Panc1 (cell line): Measurements from ENCODE around the gene CHRM4.

Experiments
- CTCF ChIP-seq: fragments of 450-650 bp; IDR thresholded peaks from 2 replicates; pipeline ENCODE4 v1.5.1; 2017; ENCODE audit warnings: mild to moderate bottlenecking
- POLR2AphosphoS5 ChIP-seq: IDR thresholded peaks from 2 replicates; pipeline ENCODE4 v1.6.1; 2012; ENCODE audit warnings: mild to moderate bottlenecking, low read depth, low read length, moderate library complexity
- SIN3A ChIP-seq: IDR thresholded peaks from 2 replicates; pipeline ENCODE4 v1.6.1; 2012; ENCODE audit warnings: low read depth, mild to moderate bottlenecking, low read length, moderate library complexity, borderline replicate concordance; ENCODE audit not compliant: insufficient read depth

DNA sequence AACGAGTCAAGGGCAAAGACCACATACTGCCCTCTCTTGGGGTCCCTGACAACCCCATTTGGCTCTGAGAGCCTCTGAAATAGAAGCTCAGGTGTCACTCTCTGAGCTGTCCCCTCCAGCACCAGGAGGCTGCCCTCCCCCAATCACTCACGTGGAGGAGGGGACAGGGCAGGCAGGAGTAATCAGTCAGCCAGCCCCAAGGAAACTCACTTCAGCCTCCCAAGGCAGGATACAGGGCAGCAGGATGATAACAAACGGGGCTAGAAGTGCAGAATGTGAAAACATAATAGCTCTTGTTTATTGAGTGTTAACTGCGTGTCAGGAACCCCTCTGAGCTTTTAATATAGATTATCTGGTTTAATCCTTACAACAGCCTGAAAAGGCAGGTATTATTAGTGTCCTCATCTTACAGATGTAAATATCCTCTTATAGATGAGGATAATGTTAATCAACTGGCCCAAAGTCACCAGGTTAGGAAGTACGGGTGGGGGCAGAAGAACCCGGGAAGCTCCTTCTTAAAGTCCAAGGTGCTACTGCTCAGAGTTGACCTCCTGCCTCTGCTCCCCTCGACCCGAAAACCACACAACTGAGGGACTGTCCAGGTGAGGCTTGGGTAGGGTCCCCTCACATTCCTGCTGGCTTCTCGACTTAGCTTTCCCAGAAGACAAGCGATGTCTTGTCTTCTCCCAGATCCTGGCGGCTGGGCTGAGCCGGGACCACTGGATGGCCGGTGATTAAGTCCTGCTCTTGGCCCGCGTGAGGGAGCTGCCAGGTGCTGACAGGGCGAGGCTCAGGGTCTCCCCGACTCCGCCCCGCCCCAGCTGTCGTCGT lies 2.7 kb downstream of the CHRM4 start:
- TF ChIP-seq CTCF (no peak), SIN3A (no peak), POLR2AphosphoS5 (no peak)
